ENCODE results near the gene PITPNC1.

DNA sequence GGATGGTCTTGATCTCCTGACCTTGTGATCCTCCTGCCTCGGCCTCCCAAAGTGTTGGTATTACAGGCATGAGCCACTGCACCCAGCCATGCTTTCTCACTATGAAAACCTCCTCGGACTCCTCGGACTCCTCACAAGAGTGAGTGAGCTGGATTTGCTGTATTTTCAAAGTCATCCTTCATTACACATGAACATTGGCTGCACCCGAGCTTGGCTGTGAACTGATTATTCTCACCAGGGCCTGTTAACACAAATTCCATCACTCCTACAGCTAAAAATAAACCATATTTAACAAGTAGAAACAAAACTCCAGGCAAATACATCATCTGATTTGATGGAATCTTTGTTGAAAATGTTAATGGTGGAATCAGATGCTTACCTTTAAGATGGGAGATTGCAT, 50.3 kb downstream of the PITPNC1 start:
- TF ChIP-seq POLR2A (IDR thresholded peaks at IDR 0.05): no peak
- TF ChIP-seq, protein P1, sequence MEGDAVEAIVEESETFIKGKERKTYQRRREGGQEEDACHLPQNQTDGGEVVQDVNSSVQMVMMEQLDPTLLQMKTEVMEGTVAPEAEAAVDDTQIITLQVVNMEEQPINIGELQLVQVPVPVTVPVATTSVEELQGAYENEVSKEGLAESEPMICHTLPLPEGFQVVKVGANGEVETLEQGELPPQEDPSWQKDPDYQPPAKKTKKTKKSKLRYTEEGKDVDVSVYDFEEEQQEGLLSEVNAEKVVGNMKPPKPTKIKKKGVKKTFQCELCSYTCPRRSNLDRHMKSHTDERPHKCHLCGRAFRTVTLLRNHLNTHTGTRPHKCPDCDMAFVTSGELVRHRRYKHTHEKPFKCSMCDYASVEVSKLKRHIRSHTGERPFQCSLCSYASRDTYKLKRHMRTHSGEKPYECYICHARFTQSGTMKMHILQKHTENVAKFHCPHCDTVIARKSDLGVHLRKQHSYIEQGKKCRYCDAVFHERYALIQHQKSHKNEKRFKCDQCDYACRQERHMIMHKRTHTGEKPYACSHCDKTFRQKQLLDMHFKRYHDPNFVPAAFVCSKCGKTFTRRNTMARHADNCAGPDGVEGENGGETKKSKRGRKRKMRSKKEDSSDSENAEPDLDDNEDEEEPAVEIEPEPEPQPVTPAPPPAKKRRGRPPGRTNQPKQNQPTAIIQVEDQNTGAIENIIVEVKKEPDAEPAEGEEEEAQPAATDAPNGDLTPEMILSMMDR (IDR thresholded peaks at IDR 0.05): no peak
